SK-N-SH treated with all-trans-retinoic acid at 6 μM for 48 hours (cell line): ENCODE results near the gene OSBPL1A.

Experiments used
- ARNTL ChIP-seq: fragments of 450-650 bp; formaldehyde crosslinking; IDR thresholded peaks from 2 replicates; pipeline ENCODE4 v1.5.0; 2020; ENCODE audit warnings: low read depth, mild to moderate bottlenecking, moderate library complexity, borderline replicate concordance
- CSDC2 ChIP-seq: fragments of 250-450 bp; sonication (Bioruptor Pico); IDR thresholded peaks from 2 replicates; pipeline ENCODE4 v1.5.0; 2020; ENCODE audit warnings: mild to moderate bottlenecking, moderate library complexity
- CSRNP3 ChIP-seq: fragments of 250-450 bp; sonication (Bioruptor Pico); IDR thresholded peaks from 2 replicates; pipeline ENCODE4 v1.5.1; 2021; ENCODE audit warnings: mild to moderate bottlenecking, moderate library complexity
- ESRRG ChIP-seq: fragments of 250-450 bp; sonication (Bioruptor Pico); IDR thresholded peaks from 2 replicates; pipeline ENCODE4 v1.6.1; 2021; ENCODE audit warnings: mild to moderate bottlenecking
- GLIS3 ChIP-seq: fragments of 250-450 bp; sonication (Bioruptor Pico); IDR thresholded peaks from 2 replicates; pipeline ENCODE4 v1.5.0; 2020; ENCODE audit warnings: mild to moderate bottlenecking, moderate library complexity
- OSR1 ChIP-seq: fragments of 250-450 bp; sonication (Bioruptor Pico); IDR thresholded peaks from 2 replicates; pipeline ENCODE4 v1.8.0; 2022; ENCODE audit warnings: moderate library complexity, mild to moderate bottlenecking, inconsistent platforms
- PATZ1 ChIP-seq: fragments of 250-450 bp; sonication (Bioruptor Pico); IDR thresholded peaks from 2 replicates; pipeline ENCODE4 v1.8.0; 2020; ENCODE audit warnings: mild to moderate bottlenecking, moderate library complexity, borderline replicate concordance
- PPARA ChIP-seq: fragments of 250-450 bp; sonication (Bioruptor Pico); IDR thresholded peaks from 2 replicates; pipeline ENCODE4 v1.5.0; 2020; ENCODE audit warnings: mild to moderate bottlenecking, borderline replicate concordance
- SNAI2 ChIP-seq: fragments of 250-450 bp; sonication (Bioruptor Pico); IDR thresholded peaks from 2 replicates; pipeline ENCODE4 v1.5.0; 2020; ENCODE audit warnings: mild to moderate bottlenecking, moderate library complexity
- ZFP3 ChIP-seq: fragments of 250-450 bp; sonication (Bioruptor Pico); IDR thresholded peaks from 2 replicates; pipeline ENCODE4 v1.5.0; 2020; ENCODE audit warnings: mild to moderate bottlenecking, moderate library complexity
- ZFP30 ChIP-seq: fragments of 450-650 bp; formaldehyde crosslinking; IDR thresholded peaks from 2 replicates; pipeline ENCODE4 v1.5.0; 2022; ENCODE audit warnings: mild to moderate bottlenecking, moderate library complexity
- ZNF70 ChIP-seq: fragments of 450-650 bp; formaldehyde crosslinking; IDR thresholded peaks from 2 replicates; pipeline ENCODE4 v1.5.0; 2020; ENCODE audit warnings: mild to moderate bottlenecking, moderate library complexity
- TF ChIP-seq, protein P1 (sequence below): fragments of 250-450 bp; sonication (Bioruptor Pico); IDR thresholded peaks from 2 replicates; pipeline ENCODE4 v1.5.1; 2020; ENCODE audit warnings: low read depth, mild to moderate bottlenecking, moderate library complexity
- TF ChIP-seq, protein P2 (sequence below): fragments of 250-450 bp; sonication (Bioruptor Pico); IDR thresholded peaks from 2 replicates; pipeline ENCODE4 v1.5.0; 2020; ENCODE audit warnings: mild to moderate bottlenecking, moderate library complexity

GRCh38 chr18:24238387-24238786, 159.2 kb downstream of the OSBPL1A start:
- TF ChIP-seq GLIS3: no peak
- no peak for TF ChIP-seq ARNTL (CRISPR knock-in tag)
- no peak for TF ChIP-seq ESRRG
- TF ChIP-seq SNAI2 (CRISPR knock-in tag): no peak
- TF ChIP-seq, protein P1, sequence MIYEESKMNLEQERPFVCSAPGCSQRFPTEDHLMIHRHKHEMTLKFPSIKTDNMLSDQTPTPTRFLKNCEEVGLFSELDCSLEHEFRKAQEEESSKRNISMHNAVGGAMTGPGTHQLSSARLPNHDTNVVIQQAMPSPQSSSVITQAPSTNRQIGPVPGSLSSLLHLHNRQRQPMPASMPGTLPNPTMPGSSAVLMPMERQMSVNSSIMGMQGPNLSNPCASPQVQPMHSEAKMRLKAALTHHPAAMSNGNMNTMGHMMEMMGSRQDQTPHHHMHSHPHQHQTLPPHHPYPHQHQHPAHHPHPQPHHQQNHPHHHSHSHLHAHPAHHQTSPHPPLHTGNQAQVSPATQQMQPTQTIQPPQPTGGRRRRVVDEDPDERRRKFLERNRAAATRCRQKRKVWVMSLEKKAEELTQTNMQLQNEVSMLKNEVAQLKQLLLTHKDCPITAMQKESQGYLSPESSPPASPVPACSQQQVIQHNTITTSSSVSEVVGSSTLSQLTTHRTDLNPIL (CRISPR knock-in tag): no peak
- no peak for TF ChIP-seq PPARA (CRISPR knock-in tag)
- TF ChIP-seq OSR1 (CRISPR knock-in tag): no peak
- TF ChIP-seq ZFP3 (CRISPR knock-in tag): no peak
- no peak for TF ChIP-seq ZNF70 (CRISPR knock-in tag)
- TF ChIP-seq PATZ1 (CRISPR knock-in tag): no peak
- no peak for TF ChIP-seq ZFP30 (CRISPR knock-in tag)
- TF ChIP-seq, protein P2, sequence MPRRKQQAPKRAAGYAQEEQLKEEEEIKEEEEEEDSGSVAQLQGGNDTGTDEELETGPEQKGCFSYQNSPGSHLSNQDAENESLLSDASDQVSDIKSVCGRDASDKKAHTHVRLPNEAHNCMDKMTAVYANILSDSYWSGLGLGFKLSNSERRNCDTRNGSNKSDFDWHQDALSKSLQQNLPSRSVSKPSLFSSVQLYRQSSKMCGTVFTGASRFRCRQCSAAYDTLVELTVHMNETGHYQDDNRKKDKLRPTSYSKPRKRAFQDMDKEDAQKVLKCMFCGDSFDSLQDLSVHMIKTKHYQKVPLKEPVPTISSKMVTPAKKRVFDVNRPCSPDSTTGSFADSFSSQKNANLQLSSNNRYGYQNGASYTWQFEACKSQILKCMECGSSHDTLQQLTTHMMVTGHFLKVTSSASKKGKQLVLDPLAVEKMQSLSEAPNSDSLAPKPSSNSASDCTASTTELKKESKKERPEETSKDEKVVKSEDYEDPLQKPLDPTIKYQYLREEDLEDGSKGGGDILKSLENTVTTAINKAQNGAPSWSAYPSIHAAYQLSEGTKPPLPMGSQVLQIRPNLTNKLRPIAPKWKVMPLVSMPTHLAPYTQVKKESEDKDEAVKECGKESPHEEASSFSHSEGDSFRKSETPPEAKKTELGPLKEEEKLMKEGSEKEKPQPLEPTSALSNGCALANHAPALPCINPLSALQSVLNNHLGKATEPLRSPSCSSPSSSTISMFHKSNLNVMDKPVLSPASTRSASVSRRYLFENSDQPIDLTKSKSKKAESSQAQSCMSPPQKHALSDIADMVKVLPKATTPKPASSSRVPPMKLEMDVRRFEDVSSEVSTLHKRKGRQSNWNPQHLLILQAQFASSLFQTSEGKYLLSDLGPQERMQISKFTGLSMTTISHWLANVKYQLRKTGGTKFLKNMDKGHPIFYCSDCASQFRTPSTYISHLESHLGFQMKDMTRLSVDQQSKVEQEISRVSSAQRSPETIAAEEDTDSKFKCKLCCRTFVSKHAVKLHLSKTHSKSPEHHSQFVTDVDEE: no peak
- TF ChIP-seq CSRNP3: no peak
- no peak for TF ChIP-seq CSDC2
